Neural cell (in vitro differentiated cells): ENCODE measurements around the gene RETN. TPM values are rescaled to one million over a fixed set of nuclear protein-coding genes. Genes with fewer than 3 reads are reported as not detected.

Experiments used
- H2AFZ ChIP-seq: fragments of 200-600, 300-800 bp; sonication (generic), shearing (Covaris generic); 2 replicates; pipeline ENCODE4 v1.6.0; 2014; ENCODE audit warnings: low read depth, mild to moderate bottlenecking, antibody characterized with exemption, low read length, moderate library complexity
- H3F3A ChIP-seq: fragments of 200-600 bp; shearing (Covaris generic); 2 replicates; pipeline ENCODE4 v1.6.1; 2016; ENCODE audit warnings: mild to moderate bottlenecking, moderate library complexity, mixed read lengths, antibody characterized with exemption, low read length; ENCODE audit not compliant: insufficient read depth, poor library complexity, severe bottlenecking
- H3K27ac ChIP-seq: fragments of 200-600, 300-800 bp; sonication (generic), shearing (Covaris generic); 2 replicates; pipeline ENCODE4 v1.5.1; 2014; ENCODE audit warnings: mild to moderate bottlenecking, low read length, moderate library complexity
- H3K27me3 ChIP-seq: fragments of 300-800, 200-600 bp; sonication (generic), shearing (Covaris generic); 2 replicates; pipeline ENCODE4 v1.6.0; 2014; ENCODE audit warnings: mild to moderate bottlenecking, low read depth, low read length, moderate library complexity; ENCODE audit not compliant: insufficient read depth
- H3K36me3 ChIP-seq: fragments of 300-800, 200-600 bp; sonication (generic), shearing (Covaris generic); 2 replicates; pipeline ENCODE4 v1.5.1; 2014; ENCODE audit warnings: mild to moderate bottlenecking, antibody characterized with exemption, low read length, moderate library complexity; ENCODE audit not compliant: insufficient read depth
- H3K4me2 ChIP-seq: fragments of 300-800, 200-600 bp; sonication (generic), shearing (Covaris generic); 2 replicates; pipeline ENCODE4 v1.6.0; 2014; ENCODE audit warnings: mild to moderate bottlenecking, low read length
- H3K4me3 ChIP-seq: fragments of 300-800, 200-600 bp; sonication (generic), shearing (Covaris generic); 2 replicates; pipeline ENCODE4 v1.5.1; 2014; ENCODE audit warnings: mild to moderate bottlenecking, low read length, moderate library complexity
- H3K79me2 ChIP-seq: fragments of 200-600 bp; shearing (Covaris generic); replicated peaks from 2 replicates; pipeline ENCODE4 v1.6.0; 2014; ENCODE audit warnings: mild to moderate bottlenecking, low read length, moderate library complexity; ENCODE audit not compliant: insufficient read depth
- H3K9ac ChIP-seq: fragments of 300-800, 200-600 bp; sonication (generic), shearing (Covaris generic); 2 replicates; pipeline ENCODE4 v1.6.1; 2016; ENCODE audit warnings: mild to moderate bottlenecking, low read length, mixed read lengths
- H3K9me2 ChIP-seq: fragments of 200-600 bp; shearing (Covaris generic); 2 replicates; pipeline ENCODE4 v1.6.1; 2016; ENCODE audit warnings: mild to moderate bottlenecking, low read length, mixed read lengths; ENCODE audit not compliant: insufficient read depth
- H3K9me3 ChIP-seq: fragments of 200-600, 300-800 bp; sonication (generic), shearing (Covaris generic); 2 replicates; pipeline ENCODE4 v1.6.1; 2016; ENCODE audit warnings: mild to moderate bottlenecking, mixed run types, low read length, moderate library complexity, mixed read lengths
- H4K20me1 ChIP-seq: fragments of 200-600 bp; shearing (Covaris generic); 2 replicates; pipeline ENCODE4 v1.6.1; 2016; ENCODE audit warnings: mild to moderate bottlenecking, mixed run types; ENCODE audit not compliant: insufficient read depth
- CTCF ChIP-seq: fragments of 450-650 bp; IDR thresholded peaks from 2 replicates; pipeline ENCODE4 v1.5.1; 2014; ENCODE audit warnings: antibody characterized with exemption, mild to moderate bottlenecking, moderate library complexity; ENCODE audit not compliant: poor library complexity, severe bottlenecking
- EP300 ChIP-seq: fragments of 450-650 bp; conservative IDR thresholded peaks from 2 replicates; pipeline ENCODE4 v1.6.1; 2014; ENCODE audit warnings: antibody characterized with exemption, mild to moderate bottlenecking, moderate library complexity; ENCODE audit not compliant: poor library complexity, severe bottlenecking
- EZH2 ChIP-seq: fragments of 200-600, 300-800 bp; shearing (Covaris generic), sonication (generic); IDR thresholded peaks from 2 replicates; pipeline ENCODE4 v1.6.1; 2014; ENCODE audit warnings: antibody characterized with exemption, low read length, borderline replicate concordance, mild to moderate bottlenecking; ENCODE audit not compliant: insufficient read depth, poor library complexity, severe bottlenecking
- MXI1 ChIP-seq: fragments of 450-650 bp; conservative IDR thresholded peaks from 2 replicates; pipeline ENCODE4 v1.6.1; 2014; ENCODE audit warnings: antibody characterized with exemption, mild to moderate bottlenecking; ENCODE audit not compliant: poor library complexity, severe bottlenecking
- POLR2AphosphoS5 ChIP-seq: IDR thresholded peaks from 2 replicates; pipeline ENCODE4 v1.6.1; 2012
- RAD21 ChIP-seq: fragments of 450-650 bp; conservative IDR thresholded peaks from 2 replicates; pipeline ENCODE4 v1.6.1; 2014; ENCODE audit warnings: antibody characterized with exemption, mild to moderate bottlenecking, moderate library complexity
- REST ChIP-seq: IDR thresholded peaks from 2 replicates; pipeline ENCODE4 v1.6.1; 2012; ENCODE audit warnings: borderline replicate concordance
- SMC3 ChIP-seq: fragments of 450-650 bp; conservative IDR thresholded peaks from 2 replicates; pipeline ENCODE4 v1.6.1; 2014; ENCODE audit warnings: antibody characterized with exemption, mild to moderate bottlenecking, moderate library complexity; ENCODE audit not compliant: poor library complexity
- TAF1 ChIP-seq: IDR thresholded peaks from 2 replicates; pipeline ENCODE4 v1.6.1; 2012; ENCODE audit warnings: low read depth
- polyA plus RNA-seq: library from polyadenylated mRNA; depleted of rRNA; stranded (reverse); fragments of >200 nt; gene quantifications from 2 replicates; pipeline ENCODE4 v1.2.3, GENCODE V29; 2014

The RETN gene
- polyA plus RNA-seq, 1 donor from 2014 or later: not detected

- no peaks in the 10 kb centered on the region for H3F3A ChIP-seq
- no peaks in the 10 kb centered on the region for H3K79me2 ChIP-seq
- no peaks in the 10 kb centered on the region for H3K36me3 ChIP-seq
- H4K20me1 ChIP-seq: no peaks in the 10 kb centered on the region
- no peaks in the 10 kb centered on the region for H3K9me3 ChIP-seq
- no peak overlapping the region for H2AFZ ChIP-seq
- TF ChIP-seq CTCF: no peak
- TF ChIP-seq TAF1: no peak
- TF ChIP-seq REST: no peak
- no peak for TF ChIP-seq SMC3
- no peak for TF ChIP-seq EP300
- TF ChIP-seq POLR2AphosphoS5: no peak
- no peak for TF ChIP-seq RAD21
- no peak for TF ChIP-seq EZH2
- no peak for TF ChIP-seq MXI1
- H3K9ac ChIP-seq: no peak overlapping the region
- H3K9me2 ChIP-seq: no peaks in the 10 kb centered on the region
- no peak overlapping the region for H3K4me2 ChIP-seq
- H3K27me3 ChIP-seq: peaks cover 13% of the 10 kb centered on the region
- no peak overlapping the region for H3K4me3 ChIP-seq
- H3K27ac ChIP-seq: no peak overlapping the region
These were observed 1.9 kb downstream of the RETN start for GRCh38 chr19:7670790-7671189.

DNA sequence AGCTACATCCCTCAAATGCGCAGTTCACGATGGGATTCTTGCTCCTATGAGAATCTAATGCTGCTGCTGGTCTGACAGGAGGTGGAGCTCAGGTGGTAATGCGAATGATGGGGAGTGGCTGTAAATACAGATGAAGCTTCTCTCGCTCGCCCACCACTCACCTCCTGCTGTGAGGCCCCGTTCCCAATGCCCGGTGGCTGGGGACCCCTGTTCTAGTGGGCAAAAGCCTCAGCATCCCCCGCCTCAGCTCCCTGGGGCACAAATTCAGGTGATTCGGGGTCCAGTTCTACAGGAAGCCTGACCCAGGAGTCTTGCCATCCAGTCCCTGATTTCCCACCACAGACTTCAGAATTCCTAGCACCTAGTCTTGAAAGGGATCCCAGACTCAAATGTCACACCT, 3.7 kb downstream of the RETN start:
- Histone ChIP-seq H3F3A (no peaks in the 10 kb centered on the region), H3K4me3 (no peak overlapping the region), H3K9ac (no peak overlapping the region), H3K36me3 (no peaks in the 10 kb centered on the region), H3K4me2 (no peak overlapping the region), H3K9me2 (no peaks in the 10 kb centered on the region), H3K27me3 (peaks cover 13% of the 10 kb centered on the region), H4K20me1 (no peaks in the 10 kb centered on the region), H3K9me3 (no peaks in the 10 kb centered on the region), H3K27ac (no peak overlapping the region), H2AFZ (no peak overlapping the region), H3K79me2 (no peaks in the 10 kb centered on the region)
- TF ChIP-seq EP300 (no peak), REST (no peak), CTCF (no peak), POLR2AphosphoS5 (no peak), RAD21 (no peak), TAF1 (no peak), SMC3 (no peak), EZH2 (no peak), MXI1 (no peak)
